Esophagus mucosa (tissue), 1 donor: ENCODE data around the gene GTF2F2. TPM values are rescaled to one million over a fixed set of nuclear protein-coding genes. Genes with fewer than 3 reads are reported as not detected.

Experiments
- ATAC-seq: fragments of 200-7000 bp; cut with Tn5 transposase; one replicate; pipeline ENCODE4 v1.9.1; 2020
- total RNA-seq: library from RNA; stranded (reverse); gene quantifications from one replicate; pipeline ENCODE4 v1.2.4, GENCODE V29; 2023
- donor health status: DM: yes; HTN: yes; CAD: no.

Gene GTF2F2
- total RNA-seq, 1 donor from 2014 or later = 13.2 TPM

DNA sequence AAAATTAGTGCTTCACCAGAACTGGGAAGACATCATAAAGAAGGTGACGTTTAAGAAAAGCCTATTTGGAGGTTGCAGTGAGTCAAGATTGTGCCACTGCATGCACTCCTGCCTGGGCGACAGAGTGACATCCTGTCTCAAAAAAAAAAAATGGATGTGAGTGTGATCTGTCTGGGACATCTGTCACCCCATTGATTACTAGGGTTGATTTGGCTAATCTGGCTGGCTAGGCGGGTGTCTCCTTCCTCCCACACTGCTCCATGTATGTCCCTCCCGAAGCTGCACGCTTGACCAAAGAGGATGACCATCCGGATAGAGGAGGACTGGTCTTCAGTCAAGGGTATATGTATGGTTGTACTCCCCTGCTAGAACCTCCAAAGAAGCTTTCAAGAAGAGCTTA lies 2.6 kb downstream of the GTF2F2 start:
- ATAC-seq = no peak

DNA sequence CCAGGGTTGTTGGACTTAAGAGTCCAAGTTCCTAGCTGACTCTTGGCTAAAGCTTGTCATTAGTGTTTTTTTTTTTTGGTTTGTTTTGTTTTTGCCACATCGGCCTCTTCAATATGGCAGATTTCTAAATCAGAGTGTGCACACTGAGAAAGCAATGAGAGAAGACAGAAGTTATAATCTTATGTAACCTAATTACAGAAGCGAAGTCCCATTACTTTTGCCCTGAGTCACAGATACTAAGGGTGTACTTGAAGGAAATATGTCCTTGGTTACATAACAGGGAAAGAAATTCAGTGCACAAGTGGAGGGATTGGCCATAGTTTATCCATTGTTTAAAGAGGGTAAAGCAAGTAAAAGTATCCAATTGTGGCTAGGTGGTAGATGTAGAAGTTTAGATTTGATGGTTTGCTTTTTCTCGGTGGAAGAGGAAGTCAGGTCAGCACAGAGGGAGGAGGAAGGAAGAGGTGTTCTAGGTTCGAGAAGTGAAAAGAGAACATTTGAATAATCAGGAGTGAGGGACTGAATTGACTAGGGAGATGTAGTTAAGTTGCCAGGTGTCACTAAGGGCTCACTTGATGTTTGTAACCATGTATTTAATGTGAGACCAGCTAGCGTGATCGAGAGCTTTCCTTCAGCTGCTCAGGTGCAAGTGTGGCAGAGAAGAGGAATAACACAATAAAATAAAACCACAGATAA lies 12.2 kb downstream of the GTF2F2 start:
- peak; percentile 23 for ATAC-seq

DNA sequence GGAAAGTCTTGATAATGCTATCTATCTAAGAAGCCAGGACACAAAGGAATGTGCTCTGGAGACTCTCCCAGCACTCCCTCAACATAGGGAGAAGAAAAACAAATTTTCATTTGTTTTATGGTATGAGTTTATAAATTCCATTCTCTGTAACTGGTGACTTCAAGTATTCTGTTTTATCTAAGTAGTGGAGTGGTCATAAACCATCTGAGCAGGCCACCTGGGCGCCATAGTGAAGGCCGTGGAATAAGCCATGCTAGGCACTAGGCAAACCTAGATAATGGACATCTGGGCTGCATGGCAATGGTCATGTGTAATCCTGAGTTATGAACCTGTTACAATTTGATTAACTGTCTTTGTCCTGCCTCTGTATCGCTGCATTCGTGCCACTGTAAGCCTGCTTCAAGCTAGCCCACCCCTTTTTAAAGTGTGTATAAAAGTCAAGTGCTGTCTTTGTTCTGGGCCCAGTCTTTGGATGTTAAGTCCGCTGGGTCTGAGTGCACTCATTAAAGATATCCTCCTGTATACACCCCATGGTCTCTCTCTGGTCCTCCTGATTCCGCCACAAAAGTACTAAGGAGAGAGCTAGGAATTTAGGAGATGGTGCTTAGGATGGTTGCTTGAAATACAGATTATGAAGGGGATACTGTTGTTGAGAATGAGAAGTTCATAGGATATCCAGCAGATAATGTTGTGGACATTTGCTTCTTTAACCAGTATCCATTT lies 13.2 kb downstream of the GTF2F2 start:
- ATAC-seq = no peak

DNA sequence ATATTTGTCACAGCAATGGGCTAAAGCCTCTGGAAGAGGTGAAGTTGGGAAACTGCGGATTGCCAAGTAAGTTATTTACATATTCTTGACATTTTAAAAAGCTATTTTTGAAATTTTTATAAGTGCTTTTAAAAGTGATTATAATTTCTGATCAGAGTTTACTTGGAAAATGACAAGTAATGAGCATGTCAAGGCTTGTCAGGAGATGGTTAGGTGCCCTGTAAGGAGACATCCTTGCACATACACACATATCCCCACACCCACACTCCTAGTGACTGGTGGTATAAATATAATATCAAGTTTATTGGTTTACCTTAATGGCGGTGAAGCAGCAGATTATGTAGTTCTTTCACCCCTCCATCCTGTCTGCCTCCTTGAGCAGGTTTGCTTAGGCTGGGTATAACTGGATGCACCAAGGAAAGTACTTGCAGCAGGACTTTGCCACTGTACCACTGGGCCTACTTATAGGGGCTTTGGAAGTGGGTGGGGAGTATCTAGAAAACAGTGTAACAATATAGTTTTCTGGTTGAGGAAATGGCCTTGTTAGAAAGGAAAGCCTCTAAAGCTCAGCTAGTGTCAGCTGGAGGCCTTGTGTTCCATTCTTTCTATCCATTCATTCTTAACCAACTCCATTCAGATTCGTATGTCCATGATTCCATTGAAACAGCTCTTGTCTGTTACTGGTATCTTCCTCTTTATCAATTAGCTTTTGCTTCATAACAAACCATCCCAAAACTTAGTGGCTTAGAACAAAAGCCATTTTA lies 16.6 kb downstream of the GTF2F2 start:
- ATAC-seq = no peak

DNA sequence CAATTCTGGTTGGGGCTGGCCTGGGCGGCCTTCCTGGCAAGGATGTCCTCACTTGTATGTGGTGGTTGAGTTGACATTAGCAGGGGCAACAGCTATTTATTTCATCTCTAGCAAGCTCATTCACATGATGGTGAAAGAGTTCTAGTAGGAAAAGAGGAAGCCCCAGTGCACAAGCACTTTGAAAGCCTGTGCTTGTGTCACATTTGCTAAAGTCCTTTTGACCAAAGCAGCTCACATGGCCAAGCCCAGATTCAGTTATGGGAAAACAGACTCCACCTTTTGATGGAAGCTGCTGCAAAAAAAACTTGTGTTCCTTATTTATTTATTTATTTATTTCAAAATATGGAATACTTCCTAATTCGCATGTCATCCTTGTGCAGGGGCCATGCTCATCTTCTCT lies 17.2 kb downstream of the GTF2F2 start:
- ATAC-seq = no peak

DNA sequence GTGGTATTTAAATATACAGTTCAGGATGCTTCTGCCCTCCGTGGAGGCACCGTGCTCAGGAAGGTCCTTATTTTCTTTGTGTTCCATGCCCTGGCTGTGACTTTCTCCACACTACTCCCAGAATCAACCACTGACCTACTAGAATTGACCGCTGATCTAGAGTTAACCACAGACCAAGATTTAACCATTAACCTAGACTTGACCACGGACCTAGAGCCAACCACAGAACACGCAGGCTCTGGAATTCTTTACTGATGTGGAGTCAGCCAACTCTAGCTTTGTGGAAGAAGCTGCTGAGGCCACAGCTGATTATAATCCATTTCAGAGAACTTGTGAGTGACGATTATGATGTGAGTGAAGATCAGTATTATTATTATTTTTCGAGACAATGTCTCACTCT lies 18.0 kb downstream of the GTF2F2 start:
- no peak for ATAC-seq

DNA sequence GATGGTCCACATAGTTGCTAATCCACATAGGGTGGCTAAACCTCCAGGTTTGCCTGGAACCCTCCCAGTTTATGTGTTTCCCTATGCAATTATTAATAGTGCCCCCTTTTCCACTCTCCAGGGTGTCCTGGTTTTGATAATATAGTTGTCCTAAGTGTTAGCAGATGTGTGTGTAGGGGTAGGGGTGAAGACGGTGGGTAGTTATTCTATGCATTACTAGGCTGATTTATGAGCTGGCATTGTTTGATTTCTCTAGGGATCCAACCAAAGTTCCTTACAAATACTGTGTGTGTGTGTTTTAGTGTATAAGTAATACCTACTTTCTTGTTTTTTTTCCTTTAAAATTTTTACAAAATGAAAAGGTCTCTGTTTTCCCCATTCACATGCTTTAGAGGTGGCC lies 21.1 kb downstream of the GTF2F2 start:
- no peak for ATAC-seq

DNA sequence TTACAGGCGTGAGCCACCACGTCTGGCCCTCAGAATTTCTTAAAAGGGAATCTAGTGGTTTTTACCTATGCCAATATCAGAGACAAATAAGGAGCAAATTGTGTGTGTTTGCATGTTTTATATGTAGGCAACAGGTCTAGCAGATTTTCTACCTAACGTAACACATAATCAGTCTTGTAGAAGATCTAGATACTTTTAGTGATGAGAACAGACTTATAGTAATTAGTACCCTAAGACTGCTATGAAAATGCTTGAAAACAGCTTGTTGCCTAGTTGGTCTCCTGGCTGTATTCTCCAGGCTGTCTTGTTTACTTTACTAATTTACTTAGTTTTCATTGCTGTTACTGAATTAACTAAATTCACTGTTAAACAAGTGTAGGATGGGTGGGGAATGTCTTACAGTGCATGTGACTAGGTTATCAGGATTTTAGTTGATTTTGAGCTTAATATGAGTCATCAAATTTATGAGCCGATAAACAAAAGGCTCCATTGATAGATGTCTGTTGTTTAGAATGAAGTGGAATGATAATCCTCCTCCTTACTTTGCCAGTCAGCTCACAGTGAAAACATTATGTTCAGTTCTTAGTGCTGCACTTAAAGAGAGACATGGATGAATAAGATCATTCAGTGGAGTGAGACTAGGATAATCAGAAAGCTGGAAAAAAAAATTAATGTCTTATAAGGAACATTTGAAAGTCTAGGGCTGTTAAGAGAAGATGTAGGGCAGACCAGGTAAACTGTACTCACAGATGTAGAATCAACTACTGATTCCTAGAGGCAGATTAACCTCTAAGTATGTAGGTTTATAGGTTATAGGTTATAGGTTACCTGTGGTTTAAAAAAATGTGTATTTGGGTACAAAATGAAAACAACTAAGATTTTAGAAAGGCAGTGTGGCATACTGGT lies 22.4 kb downstream of the GTF2F2 start:
- peak; percentile 44 for ATAC-seq

DNA sequence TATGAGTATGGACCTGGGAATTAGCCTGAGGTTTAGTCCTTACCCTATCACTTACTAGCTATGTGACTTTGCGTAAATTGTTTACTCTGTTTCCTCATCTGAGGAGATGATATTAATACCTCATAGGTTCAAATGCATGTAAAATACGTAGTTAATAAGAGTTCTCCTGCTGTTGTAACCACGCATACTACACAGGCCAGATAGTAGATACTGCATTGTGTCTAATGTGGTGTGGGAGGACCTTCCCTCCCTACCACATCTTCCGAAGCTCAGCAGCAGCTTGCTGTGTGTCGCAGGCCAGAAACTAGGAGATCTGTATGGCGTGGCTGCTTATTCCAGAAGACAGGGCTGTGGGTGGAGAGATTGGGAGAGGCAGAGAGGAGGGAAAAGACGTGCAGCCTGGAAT lies 23.0 kb downstream of the GTF2F2 start:
- ATAC-seq = peak; percentile 37

DNA sequence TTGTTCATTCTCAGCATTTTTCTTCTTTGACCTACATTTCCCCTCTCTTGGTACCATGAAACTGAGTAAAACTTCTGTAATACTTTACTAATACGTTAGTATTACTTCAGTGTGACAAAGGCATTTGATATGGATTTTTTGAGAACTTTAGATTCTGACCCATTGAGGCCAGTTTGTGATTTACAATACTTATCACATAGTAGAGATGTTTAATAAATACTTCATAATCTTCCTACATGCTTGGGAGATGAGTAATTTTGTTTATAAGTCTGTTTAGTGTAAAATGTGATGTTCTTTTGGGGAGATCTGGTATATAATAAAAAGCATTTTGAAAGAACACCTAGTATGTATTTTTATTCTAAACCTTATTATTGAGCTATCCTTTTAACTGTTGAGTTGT lies 29.7 kb downstream of the GTF2F2 start:
- ATAC-seq = no peak

DNA sequence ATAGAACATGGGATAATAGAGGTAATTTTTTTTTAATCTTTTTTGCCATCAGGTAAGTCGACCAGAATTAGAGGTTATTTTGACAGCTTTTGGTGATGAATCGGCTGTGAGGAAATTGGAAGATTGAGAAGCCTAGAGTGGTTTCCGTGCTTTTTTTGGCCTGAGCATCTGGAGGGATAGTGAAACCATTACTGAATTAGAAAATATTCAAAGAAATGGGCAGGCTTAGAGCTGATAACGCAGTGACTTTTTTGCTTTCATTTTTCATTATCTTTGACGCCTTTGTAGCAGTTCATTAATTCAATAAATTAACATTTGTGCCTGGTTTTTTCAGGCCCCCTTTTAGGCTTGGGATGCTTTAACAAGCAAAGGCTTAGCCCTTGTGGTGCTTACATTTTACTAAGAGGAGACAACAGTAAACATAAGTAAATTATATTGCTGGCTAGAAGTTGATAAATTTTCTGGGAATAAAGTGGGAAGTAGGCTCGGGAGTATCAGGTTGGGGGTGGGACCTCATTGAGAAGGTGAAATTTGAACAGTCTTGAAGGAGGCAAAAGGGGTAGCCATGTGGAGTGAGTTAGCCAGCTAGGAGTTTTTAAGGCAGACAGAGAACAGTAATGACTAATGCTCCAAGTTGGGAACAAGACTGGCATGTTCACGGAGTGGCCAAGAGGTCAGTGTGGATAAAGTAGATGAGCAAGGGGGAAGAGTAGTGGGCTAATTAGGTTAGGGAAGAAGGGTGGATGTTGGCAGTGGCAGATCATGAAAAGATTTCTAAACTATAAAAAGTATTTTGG lies 36.5 kb downstream of the GTF2F2 start:
- ATAC-seq = no peak

DNA sequence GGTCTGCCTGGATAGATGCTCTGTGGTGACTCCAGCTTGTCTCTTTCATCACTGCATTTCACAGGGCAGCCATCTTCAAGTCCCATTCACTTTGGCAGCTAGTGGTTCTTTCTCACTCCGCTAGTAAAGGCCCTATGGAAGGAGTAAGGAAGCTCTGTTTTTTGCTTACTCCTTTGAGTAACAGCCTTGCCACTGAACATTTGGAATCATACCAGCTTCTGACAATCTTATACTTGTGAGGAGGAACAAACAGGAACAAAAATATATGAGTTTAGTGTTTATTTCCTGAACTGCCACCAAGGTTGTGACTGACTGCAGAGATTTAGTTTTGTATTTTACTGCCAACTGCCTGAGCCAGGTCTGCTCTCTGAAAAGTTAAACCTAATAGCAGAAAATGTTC lies 41.9 kb downstream of the GTF2F2 start:
- ATAC-seq = no peak

DNA sequence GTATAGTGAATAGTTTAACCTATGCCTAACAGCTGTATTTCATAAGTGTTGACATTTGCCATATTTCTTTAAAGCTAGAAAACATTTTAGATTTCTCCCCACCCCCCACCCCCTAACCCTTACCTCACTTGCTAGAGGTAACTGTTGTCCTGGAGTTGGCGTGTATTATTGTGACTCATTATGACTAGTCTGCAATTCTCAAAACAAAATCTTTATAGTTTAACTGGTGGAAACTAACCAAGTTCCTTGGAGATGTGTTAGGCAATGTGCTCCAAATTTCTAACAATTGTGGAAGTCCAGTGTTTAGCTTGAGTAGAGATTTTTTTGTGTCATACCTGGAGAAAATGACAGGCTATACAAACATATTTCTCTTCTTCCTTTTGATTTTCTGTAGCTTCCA lies 42.5 kb downstream of the GTF2F2 start:
- peak; percentile 77 for ATAC-seq

DNA sequence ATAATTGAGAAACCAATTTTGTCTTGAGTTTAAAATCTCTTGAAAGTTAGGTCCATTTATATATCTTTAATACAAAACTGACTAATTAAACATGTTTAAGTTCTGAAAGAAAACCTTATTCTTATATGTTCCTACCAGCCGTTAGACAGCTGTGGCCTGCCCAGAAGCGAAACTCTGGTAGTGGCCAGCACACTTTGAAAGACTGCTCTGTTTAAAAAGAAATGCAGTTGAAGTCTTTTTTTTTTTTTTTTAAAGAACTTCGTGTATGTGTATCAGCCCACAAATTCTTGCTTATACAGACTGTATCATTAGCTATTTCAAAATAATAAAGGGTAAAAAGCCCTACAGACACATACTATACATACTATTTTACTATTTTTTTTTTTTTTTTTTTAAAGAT lies 46.5 kb downstream of the GTF2F2 start:
- ATAC-seq = no peak

DNA sequence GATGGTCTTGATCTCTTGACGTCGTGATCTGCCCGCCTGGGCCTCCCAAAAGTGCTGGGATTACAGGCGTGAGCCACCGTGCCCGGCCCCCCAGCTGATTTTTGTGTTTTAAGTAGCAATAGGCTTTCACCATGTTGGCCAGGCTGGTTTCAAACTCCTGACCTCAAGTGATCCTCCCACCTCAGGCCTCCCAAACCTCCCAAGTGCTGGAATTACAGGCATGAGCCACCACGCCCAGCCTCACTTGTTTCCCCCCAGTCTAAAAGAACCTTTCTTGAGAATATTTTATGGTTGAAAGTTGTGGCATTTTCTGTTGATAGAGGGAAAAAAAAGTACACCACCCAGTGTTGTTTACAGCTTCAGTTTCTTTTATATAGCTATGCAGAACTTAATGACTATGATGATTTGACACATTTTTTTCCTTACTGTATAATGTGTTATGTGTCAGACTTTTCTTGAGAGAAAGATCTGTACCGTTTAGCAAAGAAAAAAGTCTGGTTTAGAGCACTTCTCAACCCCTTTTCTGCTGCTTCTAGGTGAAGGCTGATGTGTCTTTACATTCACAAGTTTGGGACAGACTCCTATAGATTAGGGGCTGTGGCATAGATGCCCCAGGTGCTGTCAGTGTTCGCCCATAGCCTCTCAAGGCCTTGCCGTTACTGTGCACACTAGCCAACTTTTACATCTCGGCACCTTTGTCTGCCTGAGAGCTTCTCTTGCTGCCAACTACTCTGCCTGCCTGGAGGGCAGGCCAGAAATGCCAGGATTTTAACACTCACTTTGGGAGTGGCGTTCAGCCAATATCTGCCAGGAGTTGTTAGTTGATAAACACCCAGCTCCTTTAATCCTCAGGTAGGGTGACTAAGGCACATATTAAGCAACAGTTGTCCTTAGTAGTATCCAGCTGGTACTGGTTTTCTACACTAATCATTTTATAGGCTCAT lies 47.6 kb downstream of the GTF2F2 start:
- peak; percentile 99 for ATAC-seq

DNA sequence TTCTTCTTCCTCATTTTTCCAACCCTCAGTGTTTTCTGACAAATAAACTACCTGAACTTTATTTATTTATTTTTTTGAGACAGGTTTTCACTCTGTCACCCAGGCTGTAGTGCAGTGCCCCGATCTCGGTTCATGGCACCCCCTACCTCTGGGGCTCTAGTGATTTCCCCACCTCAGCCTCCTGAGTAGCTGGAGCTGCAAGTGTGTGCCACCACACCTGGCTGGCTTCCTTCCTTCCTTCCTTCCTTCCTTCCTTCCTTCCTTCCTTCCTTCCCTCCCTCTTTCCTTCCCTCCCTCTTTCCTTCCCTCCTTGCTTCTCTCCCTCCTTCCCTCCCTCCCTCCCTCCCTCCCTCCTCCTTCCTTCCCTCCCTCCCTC lies 48.2 kb downstream of the GTF2F2 start:
- no peak for ATAC-seq

DNA sequence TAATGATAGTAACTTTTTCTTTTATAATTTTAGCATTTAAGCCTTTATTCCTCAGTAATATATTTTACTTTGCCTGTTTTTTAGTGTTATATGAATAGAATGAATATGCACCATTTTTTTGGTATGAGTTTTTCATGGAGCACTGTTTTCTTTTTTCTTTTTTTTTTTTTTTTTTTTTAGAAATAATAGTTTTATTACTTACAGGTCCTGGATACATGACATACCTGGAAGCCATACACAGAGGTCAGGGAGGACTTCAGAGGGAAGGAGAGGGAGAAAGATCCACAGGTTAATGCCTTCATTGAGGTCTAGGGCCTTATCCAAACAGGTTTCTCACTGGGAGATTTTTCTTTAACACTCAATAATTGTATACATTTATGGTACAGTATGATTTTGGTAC lies 54.2 kb downstream of the GTF2F2 start:
- no peak for ATAC-seq

DNA sequence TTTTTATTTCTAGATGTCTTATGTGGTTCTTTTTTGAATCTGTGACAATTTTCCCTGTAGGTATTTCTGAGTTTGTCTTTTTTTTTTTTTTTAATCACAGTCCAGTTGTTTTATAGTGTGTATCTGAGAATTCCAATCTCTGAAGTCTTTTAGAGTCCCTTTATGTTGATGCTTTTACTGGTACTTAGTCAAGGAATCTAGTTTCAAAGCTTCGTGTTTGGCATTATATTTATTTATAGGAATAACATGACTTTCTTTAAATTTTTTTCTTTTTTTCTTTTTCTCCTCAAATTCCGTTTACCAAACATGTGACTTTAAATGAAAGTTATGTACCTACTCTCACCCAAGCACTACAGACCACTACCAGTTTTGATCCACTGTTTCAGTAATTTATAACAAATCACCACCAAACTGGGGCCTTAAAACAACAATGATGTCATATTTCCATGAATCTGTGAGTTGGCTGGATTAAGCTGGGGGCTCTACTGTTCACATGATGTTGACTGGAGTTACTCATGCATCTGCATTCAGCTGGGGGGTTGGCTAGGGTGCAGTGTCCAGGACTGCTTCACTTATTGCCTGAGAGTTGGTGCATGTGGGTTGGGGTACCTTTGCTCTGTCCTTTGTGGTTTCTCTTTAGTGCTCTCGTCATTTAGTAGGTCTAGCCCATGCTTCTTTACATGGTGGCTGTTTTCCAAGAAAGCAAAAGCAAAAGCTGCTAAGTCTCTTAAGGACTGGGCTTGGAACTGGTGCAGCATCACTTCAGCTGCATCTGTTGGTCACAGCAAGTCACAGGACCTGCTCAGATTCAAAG lies 58.2 kb downstream of the GTF2F2 start:
- peak; percentile 28 for ATAC-seq

DNA sequence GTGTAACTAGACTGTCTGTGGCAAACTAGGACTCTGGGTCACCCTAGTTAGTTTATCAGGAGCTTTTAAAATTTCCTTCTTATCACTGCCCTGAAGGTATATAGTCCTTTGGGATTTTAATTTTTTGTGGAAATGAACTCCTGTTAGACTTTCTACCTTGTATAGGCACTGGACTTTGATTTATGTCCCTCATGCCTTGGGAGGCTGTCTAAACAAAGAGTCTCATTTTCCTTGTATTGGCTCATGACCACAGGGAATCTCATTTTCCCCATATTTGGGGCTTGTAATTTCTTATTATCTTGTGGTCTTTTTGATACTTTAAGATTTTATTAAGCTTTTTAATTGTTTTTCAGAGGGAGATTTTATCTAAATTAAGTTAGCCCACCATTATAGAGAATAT lies 59.1 kb downstream of the GTF2F2 start:
- ATAC-seq = no peak

DNA sequence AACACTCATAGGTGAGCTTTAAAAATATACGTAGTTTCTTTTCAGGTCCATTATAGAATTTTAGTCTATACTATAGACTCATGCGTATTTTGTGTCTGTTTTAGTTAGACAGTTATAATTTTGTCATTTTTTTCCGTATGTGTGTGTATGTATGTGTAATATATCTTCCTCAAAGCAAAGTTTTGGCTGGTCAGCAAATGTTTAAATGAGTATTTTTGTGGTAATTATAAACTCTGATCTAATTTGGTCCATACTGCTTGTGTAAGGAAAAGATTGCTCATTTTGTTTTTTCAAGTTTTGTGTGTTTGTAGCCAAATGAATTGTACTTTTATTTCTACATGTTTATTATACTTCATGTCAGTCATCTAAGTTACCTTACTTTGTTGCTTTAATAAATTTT lies 60.0 kb downstream of the GTF2F2 start:
- no peak for ATAC-seq
